DMS153 treated with DMSO at 0.1 percent for 48 hours (cell line): ENCODE results near the gene DHX8.

Experiments
- DNase-seq: peaks from one replicate; lab custom pipeline; 2025; ENCODE audit not compliant: unreplicated experiment; lab: John Stamatoyannopoulos, UW

The DHX8 gene

DNA sequence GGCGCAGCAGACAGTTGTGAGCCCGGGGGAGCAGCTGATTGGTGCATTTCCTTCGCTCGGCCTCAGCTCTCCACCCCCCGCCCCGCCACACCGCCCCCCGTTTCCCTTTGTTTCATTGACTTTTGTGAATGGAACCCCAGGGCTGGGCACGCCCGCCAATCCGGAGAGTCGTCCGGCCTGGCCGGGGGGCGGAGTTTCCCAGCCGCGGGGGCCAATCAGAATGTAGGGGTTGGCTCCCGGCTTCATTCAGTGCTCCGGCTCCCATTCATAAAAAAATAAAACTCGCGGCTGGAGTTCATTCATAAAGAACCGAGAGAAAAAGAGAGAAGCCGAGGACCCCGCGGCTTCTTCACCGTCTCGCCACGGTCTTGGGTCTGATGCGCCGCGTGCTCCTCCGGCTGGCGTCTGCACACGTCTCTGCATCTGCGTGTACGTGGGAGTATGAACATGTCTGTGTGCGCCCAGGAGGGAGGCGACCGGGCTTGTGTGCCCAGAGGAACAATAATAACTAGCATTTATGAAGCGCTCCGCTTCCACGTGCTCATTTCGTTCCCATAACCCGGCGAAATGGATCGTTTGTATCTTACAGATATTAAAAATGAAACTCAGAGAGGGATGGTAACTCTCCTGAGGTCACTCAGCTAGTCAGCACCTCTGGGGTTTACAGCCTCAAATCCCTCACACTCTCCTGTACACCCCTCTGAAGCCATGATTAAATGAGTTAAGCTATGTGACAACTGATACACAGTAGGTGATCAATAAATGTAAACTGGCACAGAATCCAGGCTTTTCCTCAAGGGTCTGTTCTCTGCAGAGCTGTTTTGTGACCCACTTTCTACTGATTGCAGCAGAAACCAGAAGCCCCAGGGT, 62.8 kb downstream of the DHX8 start, which contains the start of gene ETV4:
ETV4 (minus strand) TSS at position 22 of the 870 bp plus-strand sequence. CDS start 723 bp downstream, outside the sequence.
- DNase-seq, result peak; percentile 75

DNA sequence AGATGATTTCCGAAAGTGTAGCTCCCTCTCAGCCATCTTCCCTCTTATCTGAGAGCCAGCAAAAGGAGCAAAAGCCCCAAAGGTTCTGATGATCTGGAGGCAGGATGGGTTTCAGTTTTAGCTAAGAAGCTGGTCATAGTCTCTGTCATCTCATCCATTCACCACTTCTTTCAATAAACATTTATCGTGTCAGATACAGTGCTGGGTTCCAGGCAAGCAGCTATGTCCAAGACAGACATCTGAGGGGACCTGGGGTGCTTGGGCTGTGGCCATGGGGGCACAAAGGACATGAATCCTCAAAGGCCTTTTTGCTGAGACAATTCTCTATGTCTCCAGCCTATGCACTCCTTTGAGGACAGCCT, 63.4 kb downstream of the DHX8 start:
- no peak for DNase-seq

DNA sequence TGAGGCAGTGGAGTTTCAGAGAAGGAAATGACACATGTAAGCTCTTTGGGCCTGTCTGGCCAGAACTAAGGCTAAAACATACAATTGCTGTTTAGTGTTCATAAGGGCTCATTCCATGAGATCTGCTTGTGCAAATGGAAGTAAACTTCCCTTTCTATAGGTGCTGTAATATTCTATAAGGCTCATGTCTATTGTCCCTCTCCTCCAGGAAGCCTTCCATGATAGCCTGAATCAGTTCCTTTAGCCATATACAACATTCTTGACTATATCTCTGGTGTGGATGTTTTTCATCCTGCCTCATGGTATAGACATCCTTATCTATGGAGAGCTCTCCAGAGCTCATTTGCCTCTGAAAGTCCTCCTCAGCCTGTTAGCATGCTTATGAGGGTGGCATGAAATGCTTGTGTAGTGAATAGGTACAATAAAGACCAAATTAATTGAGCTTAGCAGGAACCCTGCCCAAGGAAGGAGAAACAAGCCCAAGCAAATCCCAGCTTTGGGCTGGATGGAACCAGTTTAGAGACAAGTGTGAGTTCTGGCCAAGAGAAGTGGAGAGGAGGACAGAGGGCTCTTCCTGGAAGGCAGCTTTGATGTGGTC, 64.0 kb downstream of the DHX8 start:
- DNase-seq, result no peak

DNA sequence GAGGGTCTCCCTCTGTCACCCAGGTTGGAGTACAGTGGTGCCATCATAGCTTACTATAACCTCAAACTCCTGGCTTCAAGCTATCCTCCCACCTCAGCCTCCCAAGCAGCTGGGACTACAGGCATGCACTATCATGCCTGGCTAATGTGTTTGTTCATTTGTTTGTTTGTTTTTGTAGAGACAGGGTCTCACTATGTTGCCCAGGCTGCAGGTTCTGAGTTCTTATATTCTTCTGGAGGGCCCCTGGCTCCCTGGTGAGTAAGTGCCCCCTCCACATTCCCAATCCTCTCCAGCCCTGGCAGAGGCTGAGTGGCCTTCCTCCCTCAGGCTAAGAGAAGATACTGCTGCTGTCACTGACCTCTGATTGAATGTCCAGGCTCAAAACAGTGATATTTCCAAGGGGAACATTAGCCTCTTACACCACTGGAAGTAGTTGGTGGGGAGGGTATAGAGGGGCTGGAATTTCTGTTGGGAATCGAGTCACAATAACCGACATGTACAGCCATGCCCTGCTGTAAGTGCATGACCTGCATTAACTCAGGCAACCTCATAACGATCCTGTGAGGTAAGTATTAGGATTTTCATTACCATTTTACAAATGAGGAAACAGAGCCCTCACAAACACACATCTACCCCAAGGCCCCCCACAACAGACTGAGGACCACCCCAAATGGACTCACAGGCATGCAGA, 65.1 kb downstream of the DHX8 start:
- no peak for DNase-seq

DNA sequence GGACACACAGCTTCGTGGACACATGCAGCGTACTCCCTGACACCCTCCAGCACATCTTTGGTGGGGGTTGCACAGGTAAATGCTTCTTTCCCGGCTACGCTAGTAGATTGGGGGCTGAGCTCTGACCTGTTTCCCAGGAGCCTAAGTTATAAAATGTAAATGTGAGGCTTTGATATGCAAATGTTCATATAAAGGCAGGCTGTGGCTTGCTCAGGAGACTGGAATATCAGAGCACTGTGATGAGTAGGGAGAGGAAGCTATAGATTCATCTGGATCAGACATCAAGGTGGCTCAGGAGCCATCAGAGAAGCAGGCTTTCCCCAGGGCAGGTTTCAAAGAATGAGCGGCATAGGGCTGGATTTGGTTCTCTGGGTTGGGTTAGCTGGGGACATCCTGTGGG, 65.7 kb downstream of the DHX8 start:
- DNase-seq, result no peak

DNA sequence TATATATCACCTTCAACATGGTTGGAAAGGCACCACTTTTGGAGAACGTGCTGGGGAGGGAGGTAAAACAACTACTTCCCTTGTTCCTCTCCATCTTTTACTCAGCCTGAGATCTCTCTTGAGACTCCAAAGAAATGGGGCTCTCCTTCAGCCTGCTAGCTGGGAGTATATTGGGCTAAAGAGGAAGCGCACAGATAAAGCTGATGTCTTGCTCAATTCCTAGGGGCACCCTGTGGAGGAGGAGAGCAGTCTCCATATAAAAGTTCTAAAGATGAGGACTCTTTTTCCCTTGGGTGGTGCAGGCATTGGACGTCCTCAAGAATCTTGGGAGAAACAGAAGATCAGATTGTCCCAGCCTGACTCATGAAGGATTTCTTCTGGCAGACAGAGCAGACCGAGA, 67.0 kb downstream of the DHX8 start:
- no peak for DNase-seq

DNA sequence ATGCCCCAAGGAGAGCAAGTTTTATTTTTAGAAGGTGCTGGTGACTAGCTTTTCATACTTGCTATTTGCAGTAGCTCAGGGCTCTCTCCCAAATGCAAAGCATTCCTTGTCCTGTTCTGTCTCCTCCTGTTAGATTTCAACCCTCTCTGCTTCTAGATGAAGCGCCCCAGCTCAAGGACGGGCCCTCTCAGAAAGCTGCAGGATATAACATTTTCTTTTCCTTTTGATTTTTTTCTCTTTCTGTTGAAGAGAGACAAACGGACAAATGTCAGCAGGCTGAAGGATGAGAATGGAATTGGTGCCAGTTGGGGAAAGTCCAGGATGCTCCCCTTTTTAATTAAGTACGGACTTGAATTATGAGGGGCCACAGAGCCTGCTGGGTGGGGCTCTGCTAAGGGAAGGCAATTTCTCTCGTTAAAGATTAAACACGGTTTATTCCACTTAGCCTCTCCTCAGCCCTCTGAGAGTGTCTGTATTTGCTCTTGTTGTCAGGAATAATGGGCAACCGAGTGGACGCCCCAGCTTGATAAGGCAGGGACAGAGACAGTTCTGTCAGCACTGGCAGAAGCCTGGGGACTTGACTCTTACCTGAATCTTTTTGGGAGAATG, 68.6 kb downstream of the DHX8 start:
- DNase-seq, result no peak

DNA sequence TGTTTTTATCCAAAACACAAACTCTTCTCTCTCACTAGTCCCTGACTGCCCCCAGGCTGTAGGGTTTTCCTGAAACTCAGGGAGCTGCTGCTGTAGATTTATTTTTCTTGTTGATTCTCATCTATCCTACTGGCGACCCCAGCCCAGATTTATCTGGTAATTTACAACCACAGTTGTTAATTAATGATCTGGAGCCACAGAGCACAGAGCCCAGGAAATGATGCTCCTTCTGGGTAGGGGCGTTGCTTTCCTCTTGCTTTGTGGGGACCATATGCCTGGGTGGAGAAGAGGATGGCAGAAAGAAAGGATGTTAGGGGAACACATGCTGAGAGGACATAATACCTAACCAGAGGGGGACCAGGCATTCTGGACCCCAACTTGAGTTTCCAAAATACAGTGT, 69.8 kb downstream of the DHX8 start:
- DNase-seq, result no peak

DNA sequence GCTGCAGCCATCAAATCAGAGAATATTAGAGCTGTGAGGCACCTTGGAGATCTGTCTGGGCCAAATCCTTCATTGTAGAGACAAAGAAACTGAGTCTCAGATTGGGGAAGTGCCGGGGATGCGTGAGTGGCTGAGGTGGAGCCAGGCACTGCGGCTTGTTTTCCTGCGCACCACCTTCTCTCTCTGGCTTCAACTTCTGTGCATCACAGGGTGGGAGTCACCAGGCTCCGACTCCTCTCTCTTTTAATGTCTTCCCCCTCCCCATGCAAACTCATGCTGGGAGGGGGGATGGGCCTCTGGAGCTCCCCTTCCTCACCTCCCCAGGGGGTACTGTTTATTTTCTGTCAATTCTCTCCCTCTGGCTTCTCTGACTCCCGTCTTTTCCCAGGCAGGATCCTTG, 71.1 kb downstream of the DHX8 start:
- no peak for DNase-seq

DNA sequence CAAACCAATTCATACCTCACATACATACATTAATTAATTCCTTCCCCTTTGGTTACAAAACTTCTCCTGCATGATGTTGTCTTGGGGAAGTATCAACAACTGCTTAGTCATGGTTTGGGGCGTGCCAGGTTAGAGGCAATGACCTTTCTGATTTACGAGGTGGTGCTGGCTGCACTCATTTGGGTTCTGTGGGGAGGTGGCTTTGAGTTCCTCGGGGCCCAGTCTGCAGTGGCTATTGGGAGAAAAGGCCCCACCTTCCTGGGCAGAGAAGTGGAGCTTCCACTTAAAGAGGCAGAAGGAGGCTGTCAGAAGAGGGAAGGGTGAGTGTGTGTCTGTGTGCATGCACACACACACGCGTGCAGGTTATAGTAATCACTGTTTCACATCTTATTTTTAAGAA, 72.5 kb downstream of the DHX8 start:
- DNase-seq, result no peak

DNA sequence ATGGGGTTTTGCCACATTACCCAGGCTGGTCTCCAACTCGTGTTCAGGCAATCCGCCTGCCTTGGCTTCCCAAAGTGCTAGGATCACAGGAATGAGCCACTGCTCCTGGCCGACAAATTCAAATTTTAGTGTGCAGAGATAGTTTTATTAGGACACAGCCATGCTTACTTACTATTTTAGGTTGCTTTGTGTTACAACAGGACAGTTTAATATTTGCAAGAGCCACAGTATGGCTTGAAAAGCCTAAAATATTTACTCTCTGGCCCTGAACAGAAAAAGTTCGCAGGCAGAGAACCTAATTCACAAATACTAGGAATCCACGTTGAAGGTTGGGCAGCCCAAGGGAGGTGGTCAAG, 75.0 kb downstream of the DHX8 start:
- DNase-seq, result no peak

DNA sequence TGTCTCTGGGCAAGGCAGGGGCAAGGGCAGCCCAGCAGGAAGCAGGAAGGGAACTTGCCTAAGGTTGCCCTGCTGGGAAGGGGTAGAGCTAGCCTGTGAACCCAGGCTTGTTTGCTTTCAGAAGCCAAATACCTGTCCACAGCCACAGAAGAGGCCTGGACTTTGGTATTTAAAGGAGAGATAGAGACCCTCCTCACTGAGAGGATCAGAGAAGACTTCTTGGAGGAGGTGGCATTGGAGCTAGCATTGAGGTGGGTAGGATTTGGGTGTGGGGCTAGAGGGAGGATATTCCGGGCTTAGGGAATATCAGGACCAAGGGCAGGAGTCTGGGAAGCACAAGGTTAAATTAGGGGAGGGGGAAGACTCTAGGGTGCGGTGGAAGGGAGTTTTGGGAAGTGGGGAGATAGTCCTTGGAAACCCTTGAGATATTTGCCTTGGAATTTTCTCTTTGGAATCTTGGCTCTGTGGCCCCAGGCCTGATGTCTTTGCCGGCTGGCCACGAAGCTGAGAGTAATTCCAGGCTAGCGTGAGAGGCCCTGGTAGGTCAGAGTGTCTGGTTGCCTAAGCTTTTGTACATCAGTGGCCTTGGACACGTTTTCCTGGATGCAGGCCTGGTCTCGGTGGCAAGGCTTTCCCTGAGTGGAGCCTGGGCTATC, 75.5 kb downstream of the DHX8 start:
- DNase-seq, result no peak

DNA sequence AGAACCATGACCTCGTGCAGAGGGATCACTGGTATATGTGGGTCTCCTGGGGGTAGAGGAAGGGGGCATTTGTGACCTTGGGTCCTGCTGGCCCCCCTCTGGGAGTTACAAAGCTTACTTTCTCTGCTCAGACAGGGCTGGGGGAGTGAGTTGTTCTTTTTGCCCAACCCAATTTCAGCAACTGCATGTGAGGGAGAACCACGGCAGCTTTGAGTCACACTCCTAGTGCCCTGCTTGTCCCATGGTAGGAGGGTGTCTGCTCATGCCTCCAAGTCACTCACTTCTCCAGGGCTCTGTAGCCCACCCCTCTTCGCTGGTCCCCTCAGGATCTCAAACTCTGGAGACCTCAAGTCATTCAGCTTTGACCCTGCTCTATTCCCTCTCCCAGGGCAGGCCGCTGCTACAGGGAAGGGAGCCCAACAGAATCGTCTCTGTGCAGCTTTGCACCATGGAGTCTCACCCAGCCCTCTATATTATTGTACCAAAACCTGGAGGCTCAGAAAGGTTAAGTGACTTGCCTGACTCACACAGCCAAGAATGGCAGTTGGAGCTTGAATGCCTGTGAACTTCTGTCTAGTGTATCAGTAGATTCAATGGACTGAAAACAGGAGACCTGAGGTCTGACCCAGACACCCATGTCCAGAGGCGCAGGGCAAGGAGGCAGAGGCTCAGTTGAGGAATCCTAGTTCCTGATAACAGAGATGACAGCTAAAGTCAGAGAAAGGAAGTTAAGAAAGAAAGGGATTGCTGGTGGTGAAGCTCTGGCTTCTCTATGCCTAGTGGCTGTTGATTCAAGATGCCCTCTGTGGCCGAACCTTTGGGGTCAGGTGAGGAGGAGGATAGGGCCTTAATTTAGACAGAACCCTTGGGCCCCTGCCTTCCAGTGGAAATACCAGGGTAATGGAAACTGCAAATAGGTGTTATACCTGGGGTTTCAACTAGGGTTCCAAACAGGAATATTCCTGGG, 77.0 kb downstream of the DHX8 start:
- DNase-seq, result no peak

DNA sequence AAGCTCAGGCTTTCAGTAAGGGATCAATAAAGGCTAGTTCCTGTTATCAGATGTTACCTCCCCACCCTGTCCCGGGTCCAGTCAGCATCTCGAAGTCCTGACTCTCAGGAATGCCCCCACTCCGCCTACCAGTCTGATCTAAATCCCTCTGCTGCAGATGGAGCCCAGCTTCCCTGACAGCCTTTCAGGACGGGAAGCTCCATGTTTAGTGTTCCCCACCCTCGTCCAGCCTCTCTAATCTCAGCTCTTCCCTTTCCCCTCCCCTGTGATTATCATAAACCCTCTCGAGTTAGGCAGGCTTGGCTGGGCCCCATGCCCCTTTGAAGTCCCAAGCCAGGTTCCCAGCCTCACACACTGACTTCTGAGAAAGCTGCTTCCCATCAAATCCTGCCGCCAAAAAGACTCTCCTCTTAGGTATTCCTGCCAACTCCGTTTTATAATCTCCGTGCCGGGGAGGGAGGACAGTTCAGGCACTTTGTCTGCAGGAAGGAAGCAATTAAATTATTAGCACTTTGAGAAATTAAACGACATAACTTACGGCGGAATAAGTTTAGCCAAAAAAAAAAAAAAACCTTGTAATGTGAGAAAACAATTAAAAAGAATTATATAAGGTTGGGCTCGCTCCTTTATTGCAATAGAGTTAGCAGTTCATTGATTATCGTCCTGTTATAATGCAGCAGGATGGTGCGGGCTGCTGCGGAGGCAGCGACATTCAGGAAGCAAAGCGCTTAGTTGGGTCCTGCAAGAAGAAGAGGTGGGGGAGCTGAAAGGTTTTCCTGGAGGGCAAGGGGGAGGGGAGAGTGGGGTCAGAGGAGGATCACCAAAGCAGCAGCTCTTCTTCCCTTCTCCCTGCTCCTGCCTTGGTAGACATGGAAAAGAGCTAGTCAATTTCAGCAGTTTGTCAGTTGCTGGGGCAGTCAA, 79.2 kb downstream of the DHX8 start:
- DNase-seq, result no peak

DNA sequence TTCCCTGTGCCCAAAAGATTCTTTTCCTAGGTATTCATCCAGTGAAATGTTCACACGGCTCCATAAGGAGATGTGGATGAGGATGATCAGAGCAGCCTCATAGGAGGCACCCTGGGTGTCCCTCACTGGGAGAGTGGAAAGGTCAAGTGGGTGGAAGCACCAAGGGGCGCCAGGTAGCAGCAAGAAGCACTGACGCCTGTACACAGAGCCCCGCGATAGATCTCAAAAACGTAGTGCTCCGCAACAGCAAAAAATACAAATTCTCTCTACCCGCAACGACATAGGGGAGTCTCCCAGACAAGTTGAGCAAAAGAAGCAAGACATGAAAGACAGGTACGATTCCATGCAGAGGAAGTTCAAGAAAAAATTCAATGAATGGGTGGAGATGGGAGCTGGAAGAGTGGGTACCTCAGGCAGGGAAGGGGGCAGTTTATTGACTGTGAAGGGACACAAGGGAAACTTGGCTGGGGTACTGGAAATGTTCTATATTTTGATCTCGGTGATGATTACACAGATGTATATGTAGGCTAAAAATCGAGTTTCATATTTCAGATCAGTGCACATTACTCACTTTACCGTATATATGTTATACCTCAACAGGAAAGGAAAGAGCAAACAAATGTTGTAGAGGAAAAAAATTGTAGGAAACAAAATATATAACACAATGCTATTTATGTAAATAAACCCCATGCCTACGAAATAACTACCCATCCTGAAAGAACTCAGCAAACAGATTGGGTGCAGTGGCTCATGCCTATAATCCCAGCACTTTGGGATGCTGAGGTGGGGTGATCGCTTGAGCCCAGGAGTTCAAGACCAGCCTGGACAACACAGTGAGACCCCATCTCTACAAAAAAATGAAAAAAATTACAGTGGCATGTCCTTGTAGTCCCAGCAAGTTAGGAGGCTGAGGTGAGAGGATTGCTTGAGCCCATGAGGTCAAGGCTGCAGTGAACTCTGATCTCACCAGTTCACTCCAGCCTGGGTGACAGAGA, 80.1 kb downstream of the DHX8 start:
- no peak for DNase-seq

DNA sequence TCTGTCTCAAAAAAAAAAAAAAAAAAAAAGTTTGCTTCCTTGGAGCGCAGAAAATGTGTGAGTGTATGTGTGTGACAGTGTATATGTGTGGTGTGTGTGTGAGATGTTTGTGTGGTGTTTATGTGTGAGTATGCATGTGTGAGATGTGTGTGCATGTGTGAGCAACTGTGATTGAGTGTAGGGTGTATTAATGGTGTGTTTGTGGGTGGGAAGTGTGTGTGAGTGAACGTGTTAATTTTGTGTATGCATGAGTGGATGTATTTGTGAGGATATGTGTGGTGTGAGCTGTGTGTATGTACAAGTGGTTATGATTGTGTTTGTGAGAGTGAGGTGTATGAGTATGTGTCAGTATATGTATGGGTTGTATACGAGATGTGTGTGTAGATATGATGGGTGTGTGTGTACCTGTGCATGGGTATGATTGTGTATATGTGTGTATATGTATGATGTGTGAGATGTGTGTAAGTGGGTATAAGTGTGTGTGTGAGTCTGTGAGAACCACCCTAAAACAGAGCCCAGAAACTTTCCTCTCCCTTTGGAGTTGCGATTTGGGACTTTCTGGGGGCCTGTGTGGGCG, 84.8 kb downstream of the DHX8 start:
- DNase-seq, result no peak

DNA sequence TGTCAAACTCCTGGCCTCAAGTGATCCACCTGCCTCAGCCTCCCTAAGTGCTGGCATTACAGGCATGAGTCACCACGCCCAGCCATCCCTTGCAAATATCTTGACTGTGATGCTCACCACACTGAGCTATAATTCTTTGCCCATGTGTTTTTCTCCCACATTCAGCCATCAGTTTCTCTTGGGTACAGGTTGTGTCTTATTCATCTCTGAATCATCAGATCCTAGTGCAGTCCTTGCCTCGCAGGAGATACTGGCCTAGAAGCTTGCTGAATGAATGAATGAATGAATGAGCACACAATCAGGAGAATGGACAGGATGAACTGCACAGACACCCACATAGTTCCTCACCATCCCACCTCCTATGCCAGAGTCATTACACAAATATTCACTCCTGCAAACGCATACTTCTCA, 86.7 kb downstream of the DHX8 start:
- DNase-seq, result no peak
